HG02973 (cell line): ENCODE measurements around the gene CHRNA5.
A peak's percentile ranks its signal among the peaks of the same experiment; 100 is the strongest.
"Not testable (repeated sequence)": the region's sequence is repeated elsewhere in the genome, so short reads cannot be mapped to it uniquely, and the experiment has no call there.

Source experiments
- ATAC-seq: cut with Tn5 transposase; IDR thresholded peaks from one replicate; pipeline ENCODE4 v1.9.1; 2021; ENCODE audit warnings: moderate library complexity; ENCODE audit not compliant: unreplicated experiment

CHRNA5 gene

DNA sequence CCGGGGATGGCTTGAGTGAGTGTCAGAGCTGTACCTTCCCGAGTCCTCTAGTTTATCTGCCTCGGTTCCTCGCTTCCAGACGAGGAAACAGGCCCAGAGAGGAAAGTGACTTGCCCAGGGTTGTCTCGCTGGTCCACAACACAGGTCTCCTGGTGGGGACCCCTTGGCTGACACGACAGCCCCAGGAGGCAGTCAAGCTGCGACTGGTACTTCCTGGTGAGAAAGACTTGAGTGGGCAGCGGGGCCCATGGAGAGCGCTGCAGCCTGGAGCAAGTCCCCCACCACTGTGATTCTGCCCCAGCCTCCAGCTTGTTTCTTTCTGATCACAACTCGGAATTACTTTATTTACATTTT is 600 bp upstream of the CHRNA5 start:
- peak; percentile 15 for ATAC-seq

DNA sequence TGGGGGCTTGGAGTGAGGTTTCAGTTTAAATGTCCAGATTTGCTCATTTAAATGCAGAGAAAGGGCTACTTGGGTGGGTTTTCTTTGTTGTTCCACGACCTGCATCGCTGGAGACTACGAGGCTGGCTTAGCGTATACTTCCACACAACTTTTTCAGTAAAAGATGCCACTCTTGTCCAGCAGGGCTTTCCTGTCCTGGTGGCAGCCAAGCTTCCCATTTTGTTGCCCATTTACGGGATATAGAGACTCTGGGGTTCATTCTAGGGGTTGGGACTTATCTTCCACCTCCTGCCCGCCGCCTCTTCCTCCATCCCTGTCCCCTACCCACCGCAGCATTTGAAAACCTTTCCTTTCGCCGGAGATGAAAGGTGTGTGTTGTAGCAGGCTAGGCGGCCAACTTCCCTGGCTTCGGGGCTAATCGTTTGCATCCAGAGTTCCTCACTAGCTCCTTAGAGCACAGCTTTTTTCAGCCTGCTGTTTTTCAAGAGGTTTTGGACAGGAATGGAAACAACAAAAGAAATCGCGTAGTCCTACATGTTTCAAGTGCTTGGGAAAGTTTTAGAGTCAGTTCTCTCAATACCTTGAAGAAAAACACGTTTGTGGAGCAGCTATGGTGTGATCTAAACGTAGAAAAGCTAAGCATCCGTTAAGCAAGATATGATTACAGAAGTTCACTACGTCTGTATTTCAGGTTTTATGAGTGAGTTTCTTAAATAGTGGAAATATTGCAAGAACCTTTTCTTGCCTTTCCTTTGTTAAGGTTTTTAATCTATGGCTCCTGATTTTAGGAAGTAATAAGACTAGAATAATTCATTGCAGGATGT is 843 bp downstream of the CHRNA5 start:
- no peak for ATAC-seq

DNA sequence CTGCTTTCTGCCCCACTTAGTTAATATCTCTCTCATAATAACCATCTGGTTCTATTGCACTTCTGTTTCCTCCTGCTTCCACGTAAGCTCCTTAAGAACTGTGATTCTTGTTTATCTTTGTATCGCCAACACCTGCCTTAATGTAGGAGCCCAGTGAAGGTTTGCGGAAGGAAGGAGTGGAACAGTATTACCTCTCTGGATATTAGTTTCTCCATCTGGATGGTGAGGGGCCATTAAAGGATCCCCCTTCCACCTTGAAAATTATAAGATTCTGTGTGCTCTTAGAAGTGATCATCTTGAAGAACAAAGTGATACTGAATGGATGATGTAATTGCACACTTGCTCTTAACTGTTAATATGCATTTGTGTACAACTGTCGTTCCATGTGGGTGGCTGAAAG is 2.2 kb downstream of the CHRNA5 start:
- ATAC-seq = no peak

DNA sequence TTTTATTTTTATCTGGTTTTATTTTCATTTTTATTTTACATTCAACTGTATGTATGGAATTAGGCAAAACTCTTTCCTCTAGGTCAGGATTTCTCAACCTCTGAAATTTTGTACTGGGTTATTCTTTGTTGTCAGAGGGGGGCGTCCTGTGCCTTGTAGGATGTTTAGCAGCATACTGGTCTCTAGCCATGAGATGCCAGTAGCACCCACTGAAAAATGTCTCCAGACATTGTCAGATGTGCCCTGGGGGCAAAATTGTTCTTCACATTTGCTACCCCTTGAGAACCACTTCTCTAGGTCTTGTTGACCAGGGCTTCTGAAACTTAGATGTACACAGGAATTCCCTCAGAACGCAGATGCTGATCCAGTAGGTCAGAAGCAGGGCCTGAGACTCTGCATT is 5.4 kb downstream of the CHRNA5 start:
- ATAC-seq = no peak

DNA sequence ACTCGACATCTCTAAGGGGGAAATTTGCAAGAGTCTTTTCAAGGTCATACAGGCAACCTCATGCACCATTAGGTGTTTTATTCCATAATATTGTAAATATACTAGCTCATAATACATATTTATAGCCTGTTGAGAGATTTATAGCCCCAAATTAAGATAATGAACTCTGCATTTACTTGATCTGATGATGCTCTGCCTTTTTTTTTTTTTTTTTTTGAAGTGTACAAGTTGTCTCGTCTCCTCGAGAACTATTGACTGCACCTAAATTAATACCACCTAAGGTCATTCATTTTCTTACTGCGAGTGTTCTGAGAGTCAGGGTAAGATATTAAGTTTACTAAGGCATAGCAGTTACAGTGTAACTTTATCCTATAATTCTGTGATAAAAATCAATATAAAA is 6.1 kb downstream of the CHRNA5 start:
- no peak for ATAC-seq

DNA sequence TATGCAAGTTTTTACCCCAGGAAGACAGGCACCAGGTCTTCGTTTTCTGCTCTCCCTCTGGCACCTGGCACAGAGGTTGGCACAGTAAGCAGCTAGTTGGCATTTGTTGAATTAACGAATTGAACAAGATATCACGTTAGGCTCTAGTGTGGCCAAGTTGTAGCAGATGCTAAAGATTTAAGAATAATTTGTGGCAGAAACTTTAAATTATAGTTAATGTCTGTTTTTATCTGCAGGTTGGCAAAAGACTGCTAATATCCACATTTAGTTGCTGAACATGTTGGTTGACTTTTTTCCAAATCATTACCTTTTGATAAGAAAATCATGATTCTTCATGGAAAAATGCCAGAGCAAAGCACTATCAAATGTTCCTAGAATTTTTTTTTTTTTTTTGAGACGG is 8.1 kb downstream of the CHRNA5 start:
- ATAC-seq = no peak

DNA sequence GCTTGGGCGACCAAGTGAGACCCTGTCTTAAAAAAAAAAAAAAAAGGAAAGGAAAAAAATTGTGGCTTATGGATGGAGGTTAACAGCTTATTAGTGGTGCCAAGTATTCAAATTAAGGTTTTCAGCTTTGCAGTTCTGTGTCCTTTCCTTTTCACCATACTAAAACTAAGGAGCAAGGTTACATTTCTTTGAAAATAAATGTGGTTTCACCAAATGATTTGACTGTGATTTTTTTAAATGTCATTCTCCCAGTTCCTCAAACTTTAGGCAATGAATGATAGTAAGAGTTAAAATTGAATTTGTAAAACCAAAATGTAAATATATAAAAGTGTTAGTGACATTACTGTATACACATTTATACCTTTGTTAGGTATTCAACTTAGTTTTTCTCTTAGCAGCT is 9.6 kb downstream of the CHRNA5 start:
- ATAC-seq = no peak

DNA sequence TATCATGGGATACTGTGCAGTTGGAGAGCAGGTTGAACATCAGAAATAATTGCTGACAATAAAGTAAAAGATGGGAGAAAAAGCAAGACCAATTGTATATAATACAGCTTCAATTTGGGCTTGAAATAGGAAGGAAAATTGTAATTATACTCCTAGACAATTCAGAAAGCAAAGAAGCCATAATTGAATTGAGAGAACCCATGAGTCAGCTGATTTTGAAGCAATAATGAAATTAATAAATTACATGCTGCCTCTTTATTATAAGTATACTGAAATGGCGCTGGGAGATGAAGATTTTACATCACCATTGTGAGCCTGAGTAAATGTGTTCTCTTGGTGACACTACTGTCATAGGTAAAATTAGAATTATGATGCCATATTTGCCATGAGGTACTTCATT is 32.3 kb downstream of the CHRNA5 start:
- ATAC-seq = no peak

DNA sequence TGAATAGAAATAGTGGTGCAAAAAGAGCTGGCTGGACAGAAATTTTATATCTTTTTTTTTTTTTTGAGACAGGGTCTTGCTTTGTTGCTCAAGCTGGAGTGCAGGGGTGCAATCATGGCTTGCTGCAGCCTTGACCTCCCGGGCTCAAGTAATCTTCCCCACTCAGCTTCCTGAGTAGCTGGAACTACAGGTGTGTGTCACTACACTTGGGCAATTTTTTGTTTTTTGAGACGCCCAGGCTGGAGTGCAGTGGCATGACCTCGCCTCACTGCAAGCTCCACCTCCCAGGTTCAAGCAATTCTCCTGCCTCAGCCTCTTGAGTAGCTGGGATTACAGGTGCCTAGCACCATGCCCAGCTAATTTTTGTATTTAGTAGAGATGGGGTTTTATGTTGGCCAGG is 33.0 kb downstream of the CHRNA5 start:
- ATAC-seq = no peak

DNA sequence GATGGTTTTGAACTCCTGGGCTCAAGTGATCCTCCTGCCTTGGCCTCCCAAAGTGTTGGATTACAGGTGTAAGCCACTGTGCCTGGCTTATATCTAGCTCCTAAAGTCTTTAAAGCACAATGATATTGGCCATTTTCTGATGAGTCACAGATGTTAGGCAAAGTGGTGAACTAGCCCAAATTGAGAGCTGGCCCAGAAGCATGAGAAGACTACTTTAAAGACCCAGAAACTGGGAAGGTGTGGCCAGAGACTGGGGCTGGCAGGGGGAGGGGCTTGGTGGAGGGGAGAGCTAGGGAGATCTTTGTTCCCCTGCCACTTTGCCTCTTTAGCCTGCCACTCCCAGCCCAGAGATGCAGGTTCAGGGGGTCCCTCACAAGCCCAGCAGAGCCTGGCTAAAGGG is 33.9 kb downstream of the CHRNA5 start:
- no peak for ATAC-seq

DNA sequence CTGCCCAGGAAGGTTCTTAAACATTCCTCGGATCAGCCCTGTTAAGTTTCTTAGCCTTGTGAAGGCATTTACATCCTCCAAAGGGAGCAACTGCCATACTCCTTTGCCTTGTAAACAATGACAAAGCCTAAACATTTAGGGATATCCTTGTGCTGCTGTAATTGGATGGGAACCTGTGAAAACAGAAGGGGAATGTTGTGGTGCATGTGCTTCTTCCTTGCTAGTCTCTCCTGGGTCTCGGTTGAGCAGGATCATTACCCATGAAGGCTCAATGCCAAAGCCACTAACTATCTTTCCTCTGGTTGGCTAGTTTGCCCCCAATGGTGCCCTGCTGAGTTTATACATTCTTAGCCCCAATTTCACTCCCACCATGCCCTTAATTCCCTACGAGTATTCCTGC is 38.1 kb downstream of the CHRNA5 start:
- no peak for ATAC-seq

DNA sequence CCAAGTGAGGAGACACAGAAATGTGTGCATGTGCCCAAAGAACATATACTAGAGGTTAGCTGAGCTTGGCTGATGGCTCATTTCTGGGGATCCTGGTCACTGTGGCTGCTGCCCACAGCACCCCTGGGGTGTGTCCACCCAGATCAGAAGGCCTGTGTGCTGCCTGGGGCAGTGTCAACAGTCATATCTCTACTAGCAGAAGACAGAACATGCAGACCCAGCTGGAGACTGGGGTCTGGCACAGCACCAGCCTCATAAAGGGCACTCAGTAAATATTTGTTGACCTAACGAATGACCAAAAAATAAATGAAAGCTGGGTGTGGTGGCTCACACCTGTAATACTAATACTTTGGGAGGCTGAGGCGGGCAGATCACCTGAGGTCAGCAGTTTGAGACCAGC is 39.1 kb downstream of the CHRNA5 start:
- ATAC-seq = no peak

DNA sequence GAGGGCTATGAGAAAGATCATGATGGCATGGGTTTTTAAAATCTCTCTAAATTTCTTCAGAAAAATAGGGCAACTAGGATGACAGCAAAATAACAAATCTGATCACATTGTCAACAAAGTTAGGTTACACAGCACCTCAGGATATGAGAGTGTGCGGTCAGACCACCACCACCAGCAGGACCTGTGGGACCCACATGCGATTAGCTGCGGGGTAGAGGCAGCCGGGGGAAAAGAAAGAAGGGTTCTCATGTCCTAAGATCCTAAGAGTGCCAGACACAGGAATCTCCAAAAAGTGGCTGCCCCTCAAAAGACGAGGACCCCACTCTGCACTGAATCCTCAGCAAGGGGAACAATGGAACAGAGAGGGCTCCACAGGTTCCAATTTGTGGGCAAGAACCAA is 39.9 kb downstream of the CHRNA5 start:
- ATAC-seq = no peak

DNA sequence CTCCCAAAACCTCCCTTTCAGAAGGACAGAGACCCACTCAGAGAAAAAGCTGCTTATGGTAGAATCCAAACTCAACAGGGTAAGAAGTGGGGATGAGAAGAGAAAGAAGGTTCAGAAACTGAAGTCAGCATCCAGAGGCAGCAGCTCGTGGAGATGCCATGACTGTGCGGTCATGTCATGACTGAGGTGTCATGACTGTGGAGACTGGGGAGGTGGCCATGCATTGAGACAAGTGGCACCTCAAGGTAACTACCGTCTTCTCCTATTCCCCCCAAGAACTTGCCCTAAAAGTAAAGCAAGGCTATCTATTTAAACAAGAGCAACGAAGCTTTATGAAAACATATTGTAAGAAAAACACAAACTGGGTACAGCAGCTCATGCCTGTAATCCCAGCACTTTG is 40.4 kb downstream of the CHRNA5 start:
- no peak for ATAC-seq

DNA sequence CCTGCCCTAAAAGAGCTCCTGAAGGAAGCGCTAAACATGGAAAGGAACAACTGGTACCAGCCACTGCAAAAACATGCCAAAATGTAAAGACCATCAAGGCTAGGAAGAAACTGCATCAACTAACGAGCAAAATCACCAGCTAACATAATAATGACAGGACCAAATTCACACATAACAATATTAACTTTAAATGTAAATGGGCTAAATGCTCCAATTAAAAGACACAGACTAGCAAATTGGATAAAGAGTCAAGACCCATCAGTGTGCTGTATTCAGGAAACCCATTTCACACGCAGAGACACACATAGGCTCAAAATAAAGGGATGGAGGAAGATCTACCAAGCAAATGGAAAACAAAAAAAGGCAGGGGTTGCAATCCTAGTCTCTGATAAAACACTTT is 44.2 kb downstream of the CHRNA5 start:
- ATAC-seq = not testable (repeated sequence)

DNA sequence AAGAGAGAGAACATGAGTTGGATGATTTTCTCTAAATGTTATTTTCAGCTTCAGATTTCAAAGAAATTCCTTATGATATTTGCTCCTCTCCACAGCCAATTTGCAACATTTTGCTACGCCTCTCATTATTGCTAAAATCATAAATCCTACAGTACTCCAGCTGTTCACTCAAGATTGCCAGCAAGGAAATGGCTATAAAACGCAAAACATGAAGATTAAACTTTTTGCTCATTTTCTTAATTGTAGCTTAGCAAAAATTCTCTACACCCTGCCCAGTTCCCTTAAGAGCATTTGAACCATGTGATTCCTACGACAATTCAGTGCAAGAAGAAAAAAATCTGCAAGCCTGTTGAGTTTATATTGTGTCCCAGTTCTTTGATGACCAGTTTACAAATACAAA is 48.7 kb downstream of the CHRNA5 start:
- ATAC-seq = no peak

DNA sequence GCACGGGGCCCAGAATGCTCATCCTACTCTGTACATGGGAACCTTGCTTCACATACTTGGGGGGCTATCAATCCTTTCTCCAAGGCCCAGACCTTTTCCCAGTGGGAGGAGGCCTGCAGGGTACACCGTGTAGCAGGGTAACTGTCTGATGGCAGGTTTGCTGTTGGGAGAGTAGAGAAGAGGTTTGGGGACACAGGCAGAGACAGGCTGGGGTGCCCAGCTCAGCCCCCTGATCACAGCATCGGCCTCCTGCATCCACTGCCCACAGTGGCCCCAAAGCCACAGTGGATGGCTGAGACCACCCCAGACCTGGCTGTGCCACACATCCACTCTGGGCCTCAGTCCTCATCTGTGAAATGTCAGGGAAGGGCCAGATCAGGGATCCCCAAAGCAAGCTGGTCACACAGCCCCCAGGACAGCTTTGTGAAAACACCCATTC is 49.9 kb downstream of the CHRNA5 start:
- no peak for ATAC-seq

DNA sequence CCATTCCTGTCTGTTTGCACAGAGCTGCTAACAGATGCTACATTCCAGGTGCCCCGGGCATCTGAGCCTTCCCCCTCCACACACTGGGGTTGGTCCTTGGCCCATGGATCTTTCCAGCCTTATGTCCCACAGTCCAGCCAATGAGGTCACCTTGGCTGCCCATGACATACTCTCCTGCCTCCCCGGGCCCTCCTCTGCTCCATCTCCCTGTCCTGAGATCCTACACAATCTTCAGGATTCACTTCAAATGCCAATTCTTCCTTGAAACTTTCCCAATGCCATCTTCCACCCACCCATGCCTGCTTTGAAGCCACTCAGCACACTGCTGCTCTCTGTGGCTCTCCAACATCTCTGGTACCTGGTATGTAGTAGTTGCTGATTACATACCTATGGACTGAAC is 51.2 kb downstream of the CHRNA5 start:
- ATAC-seq = no peak

DNA sequence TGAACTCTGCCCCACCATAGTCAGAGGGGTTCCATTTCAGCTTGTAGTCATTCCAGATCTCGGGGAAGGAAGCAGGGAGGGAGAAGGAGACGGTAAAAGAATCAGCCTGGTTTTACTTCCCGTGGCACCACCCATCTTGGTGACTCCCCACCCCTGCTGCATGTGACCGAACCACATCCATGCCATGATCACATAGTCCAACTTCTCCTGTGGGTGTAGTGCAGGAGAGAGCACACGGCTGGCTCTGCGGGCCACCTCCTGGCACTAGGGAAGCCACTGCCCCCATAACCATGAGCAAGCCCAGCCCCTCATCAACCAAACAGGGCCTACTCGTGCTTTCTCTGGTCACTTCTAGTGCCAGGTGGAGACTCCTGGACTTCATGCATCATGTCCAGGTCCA is 51.8 kb downstream of the CHRNA5 start:
- ATAC-seq = no peak

DNA sequence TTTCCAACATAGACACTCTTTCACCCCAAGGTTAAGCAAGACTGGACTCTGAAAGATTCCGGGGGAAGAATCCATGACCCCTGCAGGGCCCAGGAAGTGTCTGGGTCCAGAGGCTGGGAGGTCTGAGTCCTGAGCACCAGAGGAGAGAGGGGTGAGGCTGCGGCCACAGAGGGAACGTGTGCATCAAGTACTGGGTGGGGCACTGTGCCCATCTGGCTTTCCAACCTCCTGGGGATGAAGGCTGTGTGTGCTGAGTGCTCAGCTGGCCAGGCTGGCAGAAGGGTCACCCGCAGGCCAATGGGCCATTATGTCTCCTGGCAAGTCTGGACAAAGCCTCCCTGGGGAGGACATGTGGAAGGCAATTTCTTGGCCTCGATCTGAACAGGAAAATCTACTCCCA is 52.2 kb downstream of the CHRNA5 start:
- ATAC-seq = no peak

DNA sequence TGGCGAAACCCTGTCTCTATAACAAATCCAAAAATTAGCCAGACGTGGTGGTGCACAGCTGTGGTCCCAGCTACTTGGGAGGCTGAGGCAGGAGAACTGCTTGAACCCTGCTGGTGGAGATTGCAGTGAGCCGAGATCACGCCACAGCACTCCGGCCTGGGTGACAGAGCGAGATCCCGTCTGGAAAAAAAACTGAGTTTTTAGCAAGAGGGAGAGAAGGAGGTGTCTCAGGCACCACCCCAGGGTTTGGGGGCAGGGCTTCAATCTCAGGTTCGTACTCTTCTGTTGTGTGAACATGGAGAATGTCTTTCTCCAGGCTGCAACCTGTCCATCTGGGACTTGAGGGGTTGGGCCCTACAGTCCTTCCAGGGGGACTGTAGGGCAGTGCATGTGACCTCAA is 52.7 kb downstream of the CHRNA5 start:
- no peak for ATAC-seq

DNA sequence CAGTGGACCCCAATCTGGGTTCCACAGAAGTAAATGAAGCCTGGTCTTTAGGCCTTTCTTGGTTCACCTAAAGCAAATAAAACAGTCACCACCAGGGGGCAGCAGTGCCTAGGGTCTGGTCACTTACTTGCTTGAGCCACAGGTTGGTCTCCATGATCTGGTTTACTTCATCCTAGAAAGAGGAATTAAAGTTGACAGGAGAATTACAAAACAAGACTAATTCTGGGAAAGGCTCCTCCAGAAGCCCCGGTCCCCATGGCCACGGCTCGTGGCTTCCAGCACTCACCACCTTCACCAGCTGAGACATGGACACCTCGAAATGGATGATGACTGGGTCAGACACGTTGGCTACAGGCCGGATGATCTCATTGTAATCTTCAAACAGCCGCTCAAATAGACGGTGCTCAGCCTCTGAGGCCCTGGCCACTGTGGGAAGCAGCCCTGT is 53.2 kb downstream of the CHRNA5 start:
- no peak for ATAC-seq
